K562 (cell line): ENCODE measurements around the gene WFDC8. TPM values are rescaled to one million over a fixed set of nuclear protein-coding genes. Genes with fewer than 3 reads are reported as not detected.

ENCODE experiments used
- ATAC-seq: fragments of 200-7000 bp; cut with Tn5 transposase; 3 replicates; pipeline ENCODE4 v1.9.1; 2020; ENCODE audit warnings: moderate library complexity
- BruUV-seq: library from RNA; stranded (reverse); fragments of 400-500 nt; replicated peaks from 2 replicates; lab custom pipeline; 2021; lab: Mats Ljungman, UMichigan
- CTCF ChIA-PET: fragments of 300-600 bp; formaldehyde crosslinking; extraction: SDS; loops from one replicate; lab custom pipeline; 2021; ENCODE audit warnings: low intra/inter-chr PET ratio; lab: Yijun Ruan, JAX
- POLR2A ChIA-PET: fragments of 300-600, 350-650 bp; sonication (Branson Sonifier 250); formaldehyde crosslinking; extraction: SDS; loops from one replicate; lab custom pipeline; 2021; ENCODE audit warnings: antibody characterized with exemption, inconsistent platforms; lab: Yijun Ruan, JAX
- DNase-seq, 4 experiments: peaks; one replicate each; pipeline versions ENCODE4 v3.0.0 to v3.0.0-alpha.2; 2011 to 2018; ENCODE audit warnings: low spot score in 3 of 4, mixed read lengths in 3 of 4; ENCODE audit errors: extremely low read depth in 1 of 4
- FAIRE-seq: peaks from 2 replicates; lab custom pipeline; 2011; peaks lifted over from hg19 to GRCh38; lab: Jason Lieb, UNC
- H2AFZ ChIP-seq: 2 replicates; pipeline ENCODE4 v1.6.0; 2011; ENCODE audit warnings: low read depth, low read length, control low read depth, inconsistent platforms
- H3K27ac ChIP-seq: fragments of 200-600 bp; 3 replicates; pipeline ENCODE4 v1.8.0; 2011; ENCODE audit warnings: low read depth, mild to moderate bottlenecking, control low read depth, inconsistent platforms, low read length, moderate library complexity, mixed read lengths; ENCODE audit errors: extremely low read depth
- H3K27me3 ChIP-seq, 2 experiments: fragments of 300-600 bp in 1 of 2; 2 replicates in 1 of 2; 3 replicates in 1 of 2; pipeline versions ENCODE4 v1.6.0 to v1.8.0; 2011; ENCODE audit warnings: inconsistent platforms in 2 of 2, low read length in 2 of 2, mild to moderate bottlenecking in 1 of 2, mixed read lengths in 1 of 2, moderate library complexity in 1 of 2; ENCODE audit not compliant: control insufficient read depth in 2 of 2, insufficient read depth in 2 of 2
- H3K36me3 ChIP-seq: fragments of 300-600 bp; 3 replicates; pipeline ENCODE4 v1.8.0; 2011; ENCODE audit warnings: mild to moderate bottlenecking, low read length, inconsistent platforms; ENCODE audit not compliant: control insufficient read depth, insufficient read depth
- H3K4me1 ChIP-seq, 2 experiments: fragments of 200-600 bp in 1 of 2; replicated peaks in 1 of 2; 2 replicates in 1 of 2; 3 replicates in 1 of 2; pipeline versions ENCODE4 v1.5.1 to v1.8.0; 2011; ENCODE audit warnings: inconsistent platforms in 2 of 2, low read length in 2 of 2, mild to moderate bottlenecking in 1 of 2, mixed read lengths in 1 of 2, moderate library complexity in 1 of 2; ENCODE audit not compliant: control insufficient read depth in 2 of 2, insufficient read depth in 2 of 2
- H3K4me2 ChIP-seq: 2 replicates; pipeline ENCODE4 v1.6.1; 2011; ENCODE audit warnings: low read length, control low read depth, inconsistent platforms, mixed read lengths; ENCODE audit not compliant: insufficient read depth
- H3K4me3 ChIP-seq: fragments of 200-600 bp; sonication (generic), shearing (Covaris generic); 2 replicates; pipeline ENCODE4 v1.5.1; 2016; ENCODE audit warnings: control low read depth, inconsistent platforms
- H3K79me2 ChIP-seq: fragments of 200-600 bp; 3 replicates; pipeline ENCODE4 v1.8.0; 2011; ENCODE audit warnings: low read length, inconsistent platforms; ENCODE audit not compliant: control insufficient read depth, insufficient read depth
- H3K9ac ChIP-seq, 2 experiments: 2 replicates each; pipeline versions ENCODE4 v1.6.0 to v1.6.1; 2011; ENCODE audit warnings: low read depth in 2 of 2, low read length in 2 of 2, control low read depth in 1 of 2, inconsistent platforms in 1 of 2, mild to moderate bottlenecking in 1 of 2, mixed read lengths in 1 of 2; ENCODE audit not compliant: insufficient read depth in 1 of 2
- H3K9me1 ChIP-seq: one replicate; pipeline ENCODE4 v1.6.0; 2011; ENCODE audit warnings: inconsistent platforms, mild to moderate bottlenecking, low read length, moderate library complexity; ENCODE audit not compliant: control insufficient read depth, insufficient read depth
- H3K9me3 ChIP-seq: replicated peaks from 2 replicates; pipeline ENCODE4 v1.5.1; 2011; ENCODE audit warnings: low read depth, low read length, inconsistent platforms; ENCODE audit not compliant: control insufficient read depth, insufficient read depth
- H4K20me1 ChIP-seq: replicated peaks from 2 replicates; pipeline ENCODE4 v1.6.1; 2011; ENCODE audit warnings: low read length, inconsistent platforms, mixed read lengths; ENCODE audit not compliant: control insufficient read depth, insufficient read depth
- ATF3 ChIP-seq, 2 experiments: fragments of 450-650 bp in 1 of 2; sonication (generic) in 1 of 2; formaldehyde crosslinking in 1 of 2; IDR thresholded peaks in 1 of 2; conservative IDR thresholded peaks in 1 of 2; 2 replicates each; pipeline versions ENCODE4 v1.6.1 to v1.8.1; 2016 to 2023; ENCODE audit warnings: mild to moderate bottlenecking in 2 of 2, moderate library complexity in 2 of 2, inconsistent platforms in 1 of 2, missing genetic modification reagents in 1 of 2
- ATF7 ChIP-seq: fragments of 450-650 bp; IDR thresholded peaks from 2 replicates; pipeline ENCODE4 v1.7.1; 2014; ENCODE audit warnings: mild to moderate bottlenecking, moderate library complexity
- CEBPG ChIP-seq, 3 experiments: fragments of 200-800 bp in 1 of 3; sonication (Bioruptor generic) in 1 of 3; sonication (generic) in 1 of 3; formaldehyde crosslinking in 1 of 3; IDR thresholded peaks in 2 of 3; conservative IDR thresholded peaks in 1 of 3; 2 replicates each; pipeline versions ENCODE4 v1.6.1 to v1.8.0; 2016 to 2022; ENCODE audit warnings: missing compliant biosample characterization in 2 of 3, missing genetic modification characterization in 2 of 3, mild to moderate bottlenecking in 1 of 3, missing genetic modification reagents in 1 of 3
- EP300 ChIP-seq: IDR thresholded peaks from 2 replicates; pipeline ENCODE4 v1.6.1; 2012; ENCODE audit warnings: low read length, improper control_type of control experiment
- MTA3 ChIP-seq: fragments of 450-650 bp; formaldehyde crosslinking; IDR thresholded peaks from 2 replicates; pipeline ENCODE4 v1.6.1; 2017; ENCODE audit warnings: mild to moderate bottlenecking, borderline replicate concordance
- NFYB ChIP-seq: IDR thresholded peaks from 2 replicates; pipeline ENCODE4 v1.6.1; 2011; ENCODE audit warnings: mild to moderate bottlenecking, moderate library complexity; ENCODE audit not compliant: insufficient read length; ENCODE audit errors: extremely low read depth
- NRF1 ChIP-seq, 2 experiments: fragments of 450-650 bp; IDR thresholded peaks in 1 of 2; conservative IDR thresholded peaks in 1 of 2; 2 replicates each; pipeline ENCODE4 v1.6.1; 2014; ENCODE audit warnings: mild to moderate bottlenecking in 2 of 2
- SOX6 ChIP-seq: fragments of 450-650 bp; IDR thresholded peaks from 2 replicates; pipeline ENCODE4 v1.6.1; 2014; ENCODE audit warnings: mild to moderate bottlenecking
- TRIM24 ChIP-seq, 2 experiments: fragments of 450-650 bp; IDR thresholded peaks; 2 replicates each; pipeline ENCODE4 v1.6.1; 2016
- WGBS: fragments of 100-300 bp; shearing (Covaris generic); methylation state at CpG from one replicate; pipeline ENCODE4 v1.1.6; 2016; ENCODE audit warnings: low coverage, mixed read lengths; ENCODE audit not compliant: insufficient coverage; ENCODE audit errors: missing lambda C conversion rate; 5-methylcytosine and 5-hydroxymethylcytosine counted together
- in situ Hi-C: fragments of 300-500 bp; cut with MboI; formaldehyde crosslinking; loops from 4 replicates; pipeline ENCODE4 v1.15.0; 2018; ENCODE audit warnings: inconsistent platforms, mixed read lengths
- intact Hi-C: fragments of 100-400 bp; cut with micrococcal nuclease; formaldehyde crosslinking; loops from 2 replicates; pipeline ENCODE4 v1.14.2; 2022
- polyA plus RNA-seq, 8 experiments: library from polyadenylated mRNA; depleted of rRNA in 4 of 8; stranded (reverse) in 5 of 8; unstranded in 3 of 8; fragments of >200 nt; fragmentation: Nextera tagmentation in 2 of 8; fragmentation: Illumina TruSeq in 1 of 8; extraction: Ambion mirVana in 2 of 8; extraction: Trizol in 1 of 8; gene quantifications; 2 replicates each; pipeline versions ENCODE4 v1.2.1 to v1.2.3, GENCODE V29; 2011 to 2014; ENCODE audit warnings: inconsistent platforms in 1 of 8, missing spikeins in 1 of 8
- total RNA-seq, 7 experiments: library from RNA; depleted of rRNA in 6 of 7; stranded (reverse); fragments of >200 nt in 6 of 7; fragmentation: Illumina TruSeq in 2 of 7; extraction: Trizol in 2 of 7; gene quantifications; 2 replicates each; pipeline versions ENCODE4 v1.2.1 to v1.2.3, GENCODE V29; 2011 to 2021; ENCODE audit warnings: low replicate concordance in 1 of 7

The WFDC8 gene
- total and polyA plus RNA-seq, 9 of the 15 experiments (the other 6 are each of a cell fraction or from before 2014, with no cell fraction given), result not detected

GRCh38 chr20:45507011-45507820 is 71.9 kb downstream of the WFDC8 start (continued):
- peak; percentile 77 for TF ChIP-seq ATF3 (IDR thresholded peaks at IDR 0.05)
- no peak for TF ChIP-seq ATF3 (CRISPR knock-in tag; conservative IDR thresholded peaks at IDR 0.05)
- peak; percentile 40; the same call in 1 of the 2 replicates for TF ChIP-seq ATF7
- TF ChIP-seq TRIM24 (IDR thresholded peaks at IDR 0.05), result peak; percentile 50 to 56; a peak in 2 of 4 replicates
- peak; percentile 64 for TF ChIP-seq CEBPG (CRISPR knock-in tag; IDR thresholded peaks at IDR 0.05)
- peak; percentile 76 to 96 for TF ChIP-seq CEBPG (tag; conservative IDR thresholded peaks at IDR 0.05 in 1 of 2, IDR thresholded peaks at IDR 0.05 in 1 of 2)
- TF ChIP-seq SOX6, result peak; percentile 49
- 0 out of 4 replicates have a peak, but pooled peaks of 1 of the 2 experiments have one; percentile 12 for TF ChIP-seq NRF1 (conservative IDR thresholded peaks at IDR 0.05 in 1 of 2, IDR thresholded peaks at IDR 0.05 in 1 of 2)
- TF ChIP-seq EP300, result peak; percentile 41; the same call in 1 of the 2 replicates

- Histone ChIP-seq H3K27me3 (peaks cover 0 to 1% of the 10 kb centered on the region in 2 experiments; a peak in 1 of 5 replicates), H3K9me1 (no peaks in the 10 kb centered on the region), H3K36me3 (no peaks in the 10 kb centered on the region), H3K79me2 (no peaks in the 10 kb centered on the region), H3K4me1 (peaks cover 0 to 7% of the 10 kb centered on the region in 2 experiments; a peak in 3 of 5 replicates), H3K9ac (no peak overlapping the region), H3K4me3 (no peak overlapping the region), H2AFZ (no peak overlapping the region), H4K20me1 (no peaks in the 10 kb centered on the region), H3K4me2 (no peak overlapping the region), H3K27ac (no peak overlapping the region), H3K9me3 (no peaks in the 10 kb centered on the region)
- DNase-seq (no peak), ATAC-seq (no peak; the same call in 2 of the 3 replicates), FAIRE-seq (no peak)
- ChIA-PET CTCF (no interaction called here), POLR2A (interaction anchor here (1.0 kb wide), 1 partner anchor 13 kb away, joined by 3 read pairs; no protein-coding TSS in a partner anchor)
- TF ChIP-seq NFYB (peak; percentile 53), MTA3 (no peak)
- intact Hi-C loops (no loop called here), in situ Hi-C loops (no loop called here)
- 5% methylated on average over 2 of the region's 2 CpGs for WGBS
- no TSS peak for BruUV-seq
These were observed 72.7 kb downstream of the WFDC8 start for GRCh38 chr20:45506398-45506797.
